ENCODE measurements around the gene CD247. TPM values are rescaled to one million over a fixed set of nuclear protein-coding genes. Genes with fewer than 3 reads are reported as not detected.

CD247 gene
- total and polyA plus RNA-seq, 2 of the 13 experiments (the other 11 are each of a cell fraction or from before 2014, with no cell fraction given) = 0.20 TPM; not detected in 1

DNA sequence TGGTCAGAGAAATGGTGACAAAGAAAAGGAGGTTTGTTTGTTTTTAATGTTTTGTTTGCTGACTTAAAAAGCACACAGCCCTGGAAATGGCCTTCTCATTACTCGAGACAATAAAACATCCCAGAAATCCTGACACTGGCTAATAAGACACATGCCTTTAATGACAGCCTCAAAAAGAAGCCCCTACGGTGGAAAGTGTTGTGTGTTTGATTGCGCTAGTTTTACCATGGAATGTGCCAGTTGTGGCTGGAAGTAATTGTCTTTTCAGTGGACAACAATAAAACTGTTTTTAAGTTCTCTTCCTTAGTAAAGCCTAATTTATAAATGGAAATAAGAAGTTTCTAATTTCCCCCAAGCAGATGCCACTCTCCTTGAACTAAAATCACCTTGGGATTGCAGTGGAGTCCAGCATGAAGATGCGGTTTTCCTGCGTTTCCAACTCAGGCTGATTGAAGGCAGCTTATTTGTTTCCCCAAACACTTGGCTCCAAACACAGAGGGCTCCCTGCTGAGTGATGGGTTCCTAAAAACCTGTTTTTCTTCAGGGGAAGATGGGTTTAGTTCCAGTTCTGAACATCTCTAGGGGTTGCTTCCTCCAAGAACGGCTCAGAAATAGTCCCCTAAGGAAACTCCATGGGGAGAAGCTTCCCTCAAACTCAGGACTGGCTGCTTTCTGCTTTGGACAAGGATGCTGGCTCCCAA lies 54.3 kb downstream of the CD247 start (continued):
- TF ChIP-seq, protein P1, sequence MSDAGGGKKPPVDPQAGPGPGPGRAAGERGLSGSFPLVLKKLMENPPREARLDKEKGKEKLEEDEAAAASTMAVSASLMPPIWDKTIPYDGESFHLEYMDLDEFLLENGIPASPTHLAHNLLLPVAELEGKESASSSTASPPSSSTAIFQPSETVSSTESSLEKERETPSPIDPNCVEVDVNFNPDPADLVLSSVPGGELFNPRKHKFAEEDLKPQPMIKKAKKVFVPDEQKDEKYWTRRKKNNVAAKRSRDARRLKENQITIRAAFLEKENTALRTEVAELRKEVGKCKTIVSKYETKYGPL (CRISPR knock-in tag; IDR thresholded peaks at IDR 0.05) = no peak

DNA sequence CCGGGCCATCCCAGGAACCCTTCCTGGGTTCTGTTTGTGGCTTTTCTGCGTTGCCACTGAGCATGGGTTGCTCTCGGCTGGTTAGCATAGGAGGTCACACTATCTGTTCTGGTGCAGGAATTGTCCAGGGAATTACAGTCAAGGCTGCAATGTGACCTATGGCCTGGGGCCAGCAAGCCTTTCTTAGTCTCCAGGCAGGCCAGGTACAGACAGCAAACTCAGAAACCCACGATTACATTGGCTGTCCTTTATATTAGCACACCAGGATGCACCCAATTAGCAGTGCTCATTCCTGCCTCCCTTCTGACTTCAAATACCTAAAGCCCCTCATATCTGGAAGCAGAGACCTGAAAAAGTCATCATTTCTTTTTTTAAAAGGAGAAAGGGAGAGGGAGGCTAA lies 55.2 kb downstream of the CD247 start:
- ATAC-seq (no peak), FAIRE-seq (no peak), DNase-seq (ENCODE audit: low spot score) (no peak)
- Histone ChIP-seq H3K79me2 (ENCODE audit: insufficient read depth, low read length) (no peaks in the 10 kb centered on the region), H3K27ac (ENCODE audit: extremely low read length, insufficient read depth, low read length) (no peak overlapping the region), H3K4me1 (ENCODE audit: insufficient read depth, low read length) (peaks cover 7% of the 10 kb centered on the region; the same call in 1 of the 2 replicates), H3K4me3 (replicated peaks in 1 of 3; ENCODE audit: insufficient read depth in 1 of 3, low read depth in 2 of 3, low read length in 3 of 3) (no peak overlapping the region), H3K36me3 (replicated peaks in 1 of 2; ENCODE audit: control insufficient read depth in 1 of 2, insufficient read depth in 2 of 2, low read length in 2 of 2) (no peaks in the 10 kb centered on the region), H3K9me3 (ENCODE audit: low read length) (no peaks in the 10 kb centered on the region), H4K20me1 (ENCODE audit: insufficient read depth, low read length) (no peaks in the 10 kb centered on the region), H3K4me2 (ENCODE audit: low read depth, low read length) (no peak overlapping the region), H3K27me3 (ENCODE audit: control insufficient read depth in 1 of 2, insufficient read depth in 2 of 2, low read length in 2 of 2) (peaks cover 0 to 22% of the 10 kb centered on the region in 2 experiments; a peak in 2 of 5 replicates), H2AFZ (ENCODE audit: low read length) (no peak overlapping the region), H3K9ac (ENCODE audit: insufficient read depth, low read depth, low read length) (no peak overlapping the region)
- intact Hi-C loops (cut with micrococcal nuclease; ENCODE audit: unreplicated experiment) = no loop called here
- in situ Hi-C loops (cut with HindIII; ENCODE audit: extremely low pct_ligation_motif_present, low pct_unique_long_range_greater_than_20kb) = no loop called here
- no TSS peak for BruUV-seq (replicated peaks)
- no peak for TF ChIP-seq ZNF430 (CRISPR knock-in tag; IDR thresholded peaks at IDR 0.05)
- TF ChIP-seq SKI (IDR thresholded peaks at IDR 0.05; ENCODE audit: partially characterized antibody) = no peak
- no peak for TF ChIP-seq ZNF180 (CRISPR knock-in tag; IDR thresholded peaks at IDR 0.05; ENCODE audit: borderline replicate concordance, low read depth)
- CTCF ChIA-PET (ENCODE audit: low intra/inter-chr PET ratio, low total read pairs) = no interaction called here
- 0% methylated on average over 4 of the region's 4 CpGs for WGBS (ENCODE audit: low lambda C conversion rate)
- POLR2A ChIA-PET = no interaction called here

DNA sequence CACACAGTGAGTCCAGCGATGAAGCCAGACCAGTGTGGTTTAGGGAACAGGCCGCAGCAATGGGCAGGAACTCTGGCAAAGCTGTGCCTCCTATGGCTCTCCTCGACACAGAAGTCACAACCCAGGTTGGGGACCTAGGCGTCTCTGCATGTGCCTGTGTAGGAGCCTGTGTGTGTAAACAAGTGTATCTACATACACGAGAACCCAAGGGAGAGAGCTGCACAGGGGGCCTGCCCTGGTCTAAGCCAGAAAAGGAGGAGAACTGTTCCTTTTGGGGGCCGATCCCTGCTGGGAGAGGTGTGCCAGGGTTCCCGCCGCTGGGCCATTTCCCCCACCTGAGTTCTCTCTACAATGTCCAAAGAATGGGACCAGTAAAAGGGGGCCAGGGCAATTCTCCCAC lies 56.0 kb downstream of the CD247 start:
- no peak overlapping the region for H3K4me3 ChIP-seq (replicated peaks in 1 of 3; ENCODE audit: insufficient read depth in 1 of 3, low read depth in 2 of 3, low read length in 3 of 3)
- no peak for TF ChIP-seq ZNF180 (CRISPR knock-in tag; IDR thresholded peaks at IDR 0.05; ENCODE audit: borderline replicate concordance, low read depth)
- no peak for TF ChIP-seq AKAP8 (CRISPR knock-in tag; IDR thresholded peaks at IDR 0.05)
- TF ChIP-seq YEATS2 (CRISPR knock-in tag; IDR thresholded peaks at IDR 0.05; ENCODE audit: borderline replicate concordance) = no peak
- H3K9me3 ChIP-seq (ENCODE audit: low read length) = no peaks in the 10 kb centered on the region
- no peak for ATAC-seq
- FAIRE-seq = no peak
- H2AFZ ChIP-seq (ENCODE audit: low read length) = no peak overlapping the region
- in situ Hi-C loops (cut with HindIII; ENCODE audit: extremely low pct_ligation_motif_present, low pct_unique_long_range_greater_than_20kb) (no loop called here), intact Hi-C loops (cut with micrococcal nuclease; ENCODE audit: unreplicated experiment) (no loop called here)
- BruUV-seq (replicated peaks) = no TSS peak
- peaks cover 7% of the 10 kb centered on the region; the same call in 1 of the 2 replicates for H3K4me1 ChIP-seq (ENCODE audit: insufficient read depth, low read length)
- POLR2A ChIA-PET = no interaction called here
- H3K36me3 ChIP-seq (replicated peaks in 1 of 2; ENCODE audit: control insufficient read depth in 1 of 2, insufficient read depth in 2 of 2, low read length in 2 of 2) = no peaks in the 10 kb centered on the region
- no peaks in the 10 kb centered on the region for H3K79me2 ChIP-seq (ENCODE audit: insufficient read depth, low read length)
- no peak overlapping the region for H3K27ac ChIP-seq (ENCODE audit: extremely low read length, insufficient read depth, low read length)
- CTCF ChIA-PET (ENCODE audit: low intra/inter-chr PET ratio, low total read pairs) = no interaction called here
- peaks cover 0 to 28% of the 10 kb centered on the region in 2 experiments; a peak in 3 of 5 replicates for H3K27me3 ChIP-seq (ENCODE audit: control insufficient read depth in 1 of 2, insufficient read depth in 2 of 2, low read length in 2 of 2)
- DNase-seq (ENCODE audit: low spot score) = no peak
- H4K20me1 ChIP-seq (ENCODE audit: insufficient read depth, low read length) = no peaks in the 10 kb centered on the region
- H3K4me2 ChIP-seq (ENCODE audit: low read depth, low read length) = no peak overlapping the region
- 45% methylated on average over 5 of the region's 8 CpGs for WGBS (ENCODE audit: low lambda C conversion rate)
- H3K9ac ChIP-seq (ENCODE audit: insufficient read depth, low read depth, low read length) = no peak overlapping the region
